ENCODE measurements around the gene C4orf50. TPM values are rescaled to one million over a fixed set of nuclear protein-coding genes. Genes with fewer than 3 reads are reported as not detected.

C4orf50 gene
- total RNA-seq, 2 donors from 2014 or later, result 0.03 TPM

DNA sequence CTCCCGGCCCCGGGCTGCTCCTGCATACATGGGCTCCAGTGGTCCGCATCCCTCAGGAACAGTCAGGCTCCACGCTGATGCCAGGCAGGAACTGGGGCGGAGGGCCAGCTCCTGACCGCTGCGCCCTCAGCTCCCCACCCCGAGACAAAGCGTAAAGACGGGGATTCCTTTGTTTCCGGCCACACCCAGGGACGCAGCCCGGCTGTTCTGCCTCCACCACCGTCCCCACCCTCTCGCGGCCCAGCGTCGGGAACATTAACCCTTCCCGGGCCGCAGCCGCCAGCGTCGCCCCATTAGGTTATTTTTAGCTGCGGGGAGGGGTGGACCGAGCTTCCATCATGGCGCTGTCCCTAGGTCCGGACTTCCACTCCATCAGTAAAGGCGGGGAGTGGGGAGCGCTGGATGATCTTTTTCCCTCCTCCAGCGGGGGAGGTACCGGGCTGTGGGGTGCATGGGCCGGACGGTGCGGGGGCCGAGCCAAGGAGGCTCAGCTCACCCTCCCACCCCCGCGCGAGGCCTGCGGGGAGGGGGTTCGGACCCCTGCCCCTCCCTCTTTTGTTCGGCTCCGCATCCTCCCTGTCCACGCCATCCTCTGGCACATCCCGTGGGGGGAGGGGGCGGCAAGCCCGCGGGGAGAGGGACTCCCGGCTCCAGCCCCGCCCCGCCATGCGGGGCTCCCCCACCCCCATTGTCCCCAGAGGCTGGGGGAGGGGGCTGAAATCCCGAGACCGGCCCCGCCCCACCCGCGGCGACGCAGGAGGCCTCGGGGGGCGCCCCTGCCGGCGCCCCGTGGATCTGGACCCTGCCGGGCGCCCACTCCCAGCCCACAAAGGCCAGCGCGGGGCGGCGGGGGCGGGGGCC lies 130.6 kb downstream of the C4orf50 start:
- intact Hi-C loops (cut with DNase I), result no loop called here
- ATAC-seq, result peak in 1 of 2 donors; percentile 33
- DNase-seq, result no peak

- intact Hi-C loops (cut with DNase I), result no loop called here
- DNase-seq (no peak), ATAC-seq (no peak)
Measured at GRCh38 chr4:5887011-5887360, 131.2 kb downstream of the C4orf50 start.

DNA sequence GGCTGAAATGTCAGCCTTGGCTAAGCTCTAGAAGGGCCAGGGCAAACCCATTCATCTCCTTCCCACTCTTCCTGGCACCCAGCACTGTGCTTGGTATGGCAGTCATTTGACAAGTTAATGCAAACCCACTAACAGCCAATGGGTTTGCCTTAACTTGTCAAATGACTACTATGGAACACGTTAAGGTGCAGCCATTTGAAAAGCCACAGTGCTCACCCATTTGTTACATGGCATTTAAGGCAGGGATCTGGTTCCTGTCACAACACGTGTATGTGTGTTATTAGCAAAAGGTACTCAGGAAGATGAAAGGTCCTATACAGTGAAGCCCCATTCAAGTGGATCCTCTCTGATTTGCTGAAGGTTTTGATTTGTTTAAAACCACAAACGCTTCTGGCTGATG lies 132.5 kb downstream of the C4orf50 start:
- ATAC-seq, result no peak
- DNase-seq, result no peak
- intact Hi-C loops (cut with DNase I), result no loop called here

- DNase-seq, result no peak
- intact Hi-C loops (cut with DNase I), result no loop called here
- no peak for ATAC-seq
Measured at GRCh38 chr4:5884796-5885195, 133.4 kb downstream of the C4orf50 start.

DNA sequence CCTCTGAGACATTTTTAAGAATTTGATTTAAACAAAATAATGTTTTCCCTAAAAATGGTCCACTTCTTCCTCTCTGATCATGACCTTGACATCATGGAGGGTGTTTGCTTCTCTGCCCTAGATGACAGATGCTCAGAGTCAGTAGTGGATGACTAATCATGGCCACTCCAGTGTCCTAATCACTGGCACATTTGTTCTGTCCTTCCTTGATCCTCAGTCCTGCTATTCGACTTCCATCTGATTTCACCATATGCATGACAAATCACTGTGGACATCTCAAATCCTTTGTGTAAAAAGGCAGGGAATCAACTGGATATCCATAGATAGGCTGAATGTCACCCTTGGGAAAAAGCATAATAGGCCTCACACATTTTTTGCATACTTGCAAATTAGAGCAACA lies 134.3 kb downstream of the C4orf50 start:
- ATAC-seq (no peak), DNase-seq (no peak)
- intact Hi-C loops (cut with DNase I), result no loop called here

DNA sequence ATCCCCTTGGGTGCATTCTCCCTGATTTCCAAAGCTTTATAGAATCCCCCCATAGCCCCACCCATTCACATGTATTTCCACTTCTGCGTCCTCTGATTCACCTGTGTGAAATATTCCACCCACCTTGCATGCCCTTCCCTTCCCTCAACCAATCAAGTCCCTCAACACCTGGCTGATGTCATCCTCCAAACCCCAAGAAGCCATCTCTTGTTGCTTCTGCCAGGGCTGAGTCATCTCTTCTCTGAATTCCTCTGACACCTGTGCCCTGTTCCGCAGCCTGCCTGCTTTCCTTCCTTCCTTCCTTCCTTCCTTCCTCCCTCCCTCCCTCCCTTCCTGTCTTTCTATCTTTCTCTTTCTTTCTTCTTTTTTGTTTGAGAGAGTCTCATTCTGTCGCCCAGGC lies 135.3 kb downstream of the C4orf50 start:
- ATAC-seq, result no peak
- intact Hi-C loops (cut with DNase I), result no loop called here

DNA sequence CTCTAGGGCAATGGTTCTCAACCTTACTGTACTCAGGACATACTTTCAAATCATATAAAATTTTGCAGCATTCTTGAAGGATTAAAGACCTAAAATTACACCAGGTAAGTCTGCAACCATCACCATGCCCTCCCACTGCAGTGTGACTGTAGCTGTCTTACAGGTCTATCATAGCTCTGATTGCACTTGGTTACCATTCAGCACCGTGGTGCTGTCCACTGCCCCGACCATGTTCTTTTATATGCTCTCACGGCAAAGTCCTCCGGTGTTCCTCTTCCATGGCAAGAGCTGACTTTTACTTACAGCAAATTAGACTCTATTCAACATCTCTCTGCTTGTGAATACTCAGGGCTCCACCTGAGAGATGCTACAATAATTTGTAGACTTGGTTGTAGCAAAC lies 136.9 kb downstream of the C4orf50 start:
- DNase-seq, result no peak
- ATAC-seq, result no peak
- intact Hi-C loops (cut with DNase I), result no loop called here

More for the DNA sequence above, 135.3 kb downstream of the C4orf50 start:
- DNase-seq, result no peak

DNA sequence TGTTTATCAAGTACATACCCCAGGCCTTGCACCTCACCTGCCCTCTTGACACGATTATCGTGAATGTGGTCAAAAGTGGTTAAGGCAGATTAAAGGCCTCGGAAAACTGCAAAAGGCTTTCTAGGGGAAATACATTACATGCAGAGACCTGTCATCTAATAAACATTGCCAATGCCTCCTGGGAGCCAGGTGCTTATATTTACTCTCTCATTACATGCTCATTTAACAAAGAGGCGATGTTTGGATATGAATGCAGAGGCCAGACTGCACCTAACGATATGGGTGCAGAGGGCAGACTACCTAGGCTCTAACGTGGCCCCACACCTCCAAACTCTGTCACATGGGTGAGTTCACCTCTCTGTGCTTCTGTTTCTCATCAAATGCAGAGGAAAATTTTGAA lies 139.9 kb downstream of the C4orf50 start:
- DNase-seq (no peak), ATAC-seq (no peak)
- intact Hi-C loops (cut with DNase I), result no loop called here

DNA sequence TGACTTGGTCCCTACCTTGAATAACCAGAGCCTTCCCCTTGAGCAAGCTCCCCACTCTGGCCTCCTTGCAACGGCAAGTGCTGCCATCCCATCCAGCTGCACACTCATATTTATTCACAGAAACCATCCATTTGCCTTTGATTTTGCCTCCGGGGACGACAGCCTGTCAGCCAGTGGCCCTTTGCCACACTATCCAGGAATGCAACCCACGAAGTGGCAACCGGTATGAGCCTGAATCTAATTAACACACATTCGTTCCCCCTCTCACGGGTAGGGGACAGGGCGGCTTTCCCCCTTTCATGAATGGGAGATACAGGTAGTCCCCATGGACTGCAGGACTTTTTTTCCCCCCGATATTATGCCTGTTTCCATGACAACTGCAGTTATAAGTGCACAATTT lies 140.8 kb downstream of the C4orf50 start:
- intact Hi-C loops (cut with DNase I), result no loop called here
- ATAC-seq (no peak), DNase-seq (no peak)

DNA sequence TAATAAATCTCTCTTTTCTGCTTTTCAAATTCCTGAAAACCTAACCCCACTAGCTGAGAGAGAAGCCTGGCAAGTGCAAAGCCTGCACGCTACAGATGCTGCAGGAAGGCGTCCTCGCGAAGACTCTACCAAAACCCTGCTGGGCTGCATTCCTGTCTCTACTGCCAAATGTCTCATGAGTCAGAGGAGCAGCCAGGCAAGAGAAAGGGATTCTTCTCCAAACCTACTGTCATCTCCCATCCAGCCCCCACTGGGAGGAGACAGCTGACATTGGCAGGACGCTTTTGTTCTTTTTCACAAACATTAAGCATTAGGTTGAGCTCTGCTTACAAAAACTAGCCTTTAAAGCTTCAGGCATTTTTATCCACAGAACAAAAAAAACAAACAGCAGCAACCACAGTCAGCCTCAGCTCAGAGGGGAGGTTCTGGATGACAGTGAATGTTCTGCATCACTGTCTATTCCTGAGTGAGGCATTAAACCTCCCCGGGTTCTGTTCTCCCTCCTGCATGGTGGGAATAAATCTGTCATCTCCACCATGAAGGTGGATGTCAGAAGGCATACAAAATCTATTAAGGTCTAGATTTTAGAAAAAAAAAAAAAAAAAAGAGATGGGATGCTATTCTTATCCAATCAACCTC lies 143.3 kb downstream of the C4orf50 start:
- no peak for DNase-seq
- intact Hi-C loops (cut with DNase I), result no loop called here
- ATAC-seq, result peak in 1 of 2 donors; percentile 48

- DNase-seq, result no peak
- ATAC-seq, result no peak
- intact Hi-C loops (cut with DNase I), result no loop called here
Measured at GRCh38 chr4:5870701-5871100, 147.5 kb downstream of the C4orf50 start.

GRCh38 chr4:5869966-5870619 lies 148.1 kb downstream of the C4orf50 start:
- DNase-seq (no peak), ATAC-seq (no peak)
- intact Hi-C loops (cut with DNase I), result no loop called here

- no peak for ATAC-seq
- no peak for DNase-seq
- intact Hi-C loops (cut with DNase I), result no loop called here
Measured at GRCh38 chr4:5867866-5868265, 150.4 kb downstream of the C4orf50 start.

GRCh38 chr4:5866841-5867813 lies 151.1 kb downstream of the C4orf50 start:
- ATAC-seq, result no peak
- no peak for DNase-seq
- intact Hi-C loops (cut with DNase I), result no loop called here

- DNase-seq, result no peak
- no peak for ATAC-seq
- intact Hi-C loops (cut with DNase I), result no loop called here
Measured at GRCh38 chr4:5865896-5866599, 152.2 kb downstream of the C4orf50 start.

DNA sequence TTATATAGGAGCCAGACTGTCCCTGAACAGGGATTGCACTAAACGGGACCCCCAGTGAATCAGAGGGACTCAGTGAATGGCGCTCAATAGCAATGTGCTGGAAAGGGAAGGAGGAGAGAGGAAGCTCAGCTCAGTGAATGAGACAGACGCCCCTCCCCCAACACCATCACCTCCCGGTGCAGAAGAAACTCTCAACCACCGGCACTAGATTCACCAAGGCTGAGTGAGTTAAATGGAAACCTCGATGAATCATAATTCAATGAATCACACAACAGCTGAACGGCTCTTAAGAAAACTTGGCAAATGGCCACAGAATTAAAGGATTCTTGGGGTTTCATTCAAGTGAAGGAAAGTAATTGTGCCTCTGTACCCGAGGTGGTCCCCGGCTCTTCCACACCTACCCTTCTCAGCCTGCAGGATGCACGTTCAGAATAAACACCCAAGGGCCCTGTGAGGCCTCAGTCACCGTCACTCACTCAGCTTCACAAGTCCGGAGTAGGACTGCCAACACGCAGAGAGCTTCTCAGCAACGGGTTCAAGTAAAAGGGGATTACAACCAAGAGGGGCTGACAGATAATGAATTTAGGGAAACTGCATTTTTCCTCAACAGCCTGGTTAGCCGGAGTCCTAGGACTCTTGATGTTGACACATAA lies 154.6 kb downstream of the C4orf50 start:
- no peak for DNase-seq
- intact Hi-C loops (cut with DNase I), result no loop called here
- ATAC-seq, result peak in 1 of 2 donors; percentile 68

GRCh38 chr4:5858020-5858769 lies 160.0 kb downstream of the C4orf50 start:
- DNase-seq (no peak), ATAC-seq (no peak)
- intact Hi-C loops (cut with DNase I), result no loop called here
